ENCODE results near the gene RAB34.
"Not testable (repeated sequence)": the region's sequence is repeated elsewhere in the genome, so short reads cannot be mapped to it uniquely, and the experiment has no call there.

Gene RAB34

GRCh38 chr17:28726627-28727491 lies 9.2 kb upstream of the RAB34 start:
- DNase-seq: peak; percentile 70

- no peak for DNase-seq
These were observed 8.6 kb upstream of the RAB34 start, which contains the start of gene TLCD1 for GRCh38 chr17:28726226-28726626. Gene TLCD1, minus strand, starts transcription at chr17:28726233. Its CDS starts 136 bp downstream, at chr17:28726097.

- peak; percentile 61 for DNase-seq
These were observed 8.1 kb upstream of the RAB34 start for GRCh38 chr17:28725660-28726225.

GRCh38 chr17:28725166-28725659 lies 7.5 kb upstream of the RAB34 start:
- no peak for DNase-seq

- DNase-seq: no peak
These were observed 7.0 kb upstream of the RAB34 start for GRCh38 chr17:28724500-28725165.

- not testable (repeated sequence) for DNase-seq
These were observed 6.3 kb upstream of the RAB34 start for GRCh38 chr17:28723836-28724499.

GRCh38 chr17:28723159-28723835 lies 5.6 kb upstream of the RAB34 start:
- DNase-seq: no peak

GRCh38 chr17:28722417-28723158 lies 4.9 kb upstream of the RAB34 start:
- no peak for DNase-seq

- DNase-seq: not testable (repeated sequence)
These were observed 3.3 kb upstream of the RAB34 start for GRCh38 chr17:28720997-28721329.

- no peak for DNase-seq
These were observed 2.8 kb upstream of the RAB34 start for GRCh38 chr17:28720247-28720996.

- no peak for DNase-seq
These were observed 1.4 kb upstream of the RAB34 start for GRCh38 chr17:28719021-28719433.

- no peak for DNase-seq
These were observed 809 bp upstream of the RAB34 start for GRCh38 chr17:28718333-28719020.

GRCh38 chr17:28716740-28717577 lies 709 bp downstream of the RAB34 start:
- no peak for DNase-seq

GRCh38 chr17:28715217-28715616 lies 2.5 kb downstream of the RAB34 start:
- DNase-seq: no peak

- DNase-seq: no peak
These were observed 3.4 kb downstream of the RAB34 start for GRCh38 chr17:28714281-28714680.

- DNase-seq: no peak
These were observed 4.8 kb downstream of the RAB34 start for GRCh38 chr17:28712705-28713415.

- DNase-seq: no peak
These were observed 5.5 kb downstream of the RAB34 start for GRCh38 chr17:28712032-28712704.

- DNase-seq: no peak
These were observed 6.0 kb downstream of the RAB34 start, which contains the start of gene PROCA1 for GRCh38 chr17:28711723-28712031. Gene PROCA1, minus strand, starts transcription at chr17:28711888. Its CDS starts 228 bp downstream, at chr17:28711660.
